K562 (cell line): ENCODE measurements around the gene PRKCG. TPM values are rescaled to one million over a fixed set of nuclear protein-coding genes. Genes with fewer than 3 reads are reported as not detected.

Source experiments
- GTF2A2 ChIP-seq: IDR thresholded peaks from 2 replicates; pipeline ENCODE4 v1.6.1; 2016; ENCODE audit warnings: mild to moderate bottlenecking, missing genetic modification characterization, missing compliant biosample characterization
- MEF2A ChIP-seq: IDR thresholded peaks from 2 replicates; pipeline ENCODE4 v1.6.1; 2011; ENCODE audit warnings: low read depth, mild to moderate bottlenecking, low read length, moderate library complexity; ENCODE audit not compliant: control insufficient read depth
- RBM15 ChIP-seq: fragments of 200-400 bp; formaldehyde crosslinking; IDR thresholded peaks from 2 replicates; pipeline ENCODE4 v1.6.1; 2018; ENCODE audit warnings: mild to moderate bottlenecking, low read length, moderate library complexity; ENCODE audit not compliant: insufficient read depth
- WHSC1 ChIP-seq: IDR thresholded peaks from one replicate; pipeline ENCODE4 v1.6.1; 2012; ENCODE audit warnings: low read length, control low read depth, inconsistent platforms
- ZBTB1 ChIP-seq: sonication (generic); formaldehyde crosslinking; IDR thresholded peaks from 2 replicates; pipeline ENCODE4 v1.8.1; 2023; ENCODE audit warnings: missing genetic modification reagents, low read depth, mild to moderate bottlenecking, borderline replicate concordance
- ZNF140 ChIP-seq: fragments of 250-450 bp; sonication (Bioruptor Pico); IDR thresholded peaks from 2 replicates; pipeline ENCODE4 v1.8.0; 2021; ENCODE audit warnings: moderate library complexity, mild to moderate bottlenecking, inconsistent platforms
- polyA plus RNA-seq, 8 experiments: library from polyadenylated mRNA; depleted of rRNA in 4 of 8; stranded (reverse) in 5 of 8; unstranded in 3 of 8; fragments of >200 nt; fragmentation: Nextera tagmentation in 2 of 8; fragmentation: Illumina TruSeq in 1 of 8; extraction: Ambion mirVana in 2 of 8; extraction: Trizol in 1 of 8; gene quantifications; 2 replicates each; pipeline versions ENCODE4 v1.2.1 to v1.2.3, GENCODE V29; 2011 to 2014; ENCODE audit warnings: inconsistent platforms in 1 of 8, missing spikeins in 1 of 8
- total RNA-seq, 7 experiments: library from RNA; depleted of rRNA in 6 of 7; stranded (reverse); fragments of >200 nt in 6 of 7; fragmentation: Illumina TruSeq in 2 of 7; extraction: Trizol in 2 of 7; gene quantifications; 2 replicates each; pipeline versions ENCODE4 v1.2.1 to v1.2.3, GENCODE V29; 2011 to 2021; ENCODE audit warnings: low replicate concordance in 1 of 7
- TF ChIP-seq, protein P1 (sequence below): fragments of 200-800 bp; sonication (Bioruptor generic); IDR thresholded peaks from 2 replicates; pipeline ENCODE4 v1.6.1; 2016; ENCODE audit warnings: missing genetic modification characterization, missing compliant biosample characterization
- TF ChIP-seq, protein P2 (sequence below), 2 experiments: fragments of 450-650 bp in 1 of 2; IDR thresholded peaks; 2 replicates each; pipeline ENCODE4 v1.6.1; 2011 to 2017; ENCODE audit warnings: low read depth in 2 of 2, antibody characterized with exemption in 1 of 2, borderline replicate concordance in 1 of 2, low read length in 1 of 2, mild to moderate bottlenecking in 1 of 2, mixed read lengths in 1 of 2; ENCODE audit not compliant: control insufficient read depth in 1 of 2
- TF ChIP-seq, protein P3 (sequence below): IDR thresholded peaks from 3 replicates; pipeline ENCODE4 v1.6.1; 2011; ENCODE audit warnings: borderline replicate concordance, mild to moderate bottlenecking, moderate library complexity; ENCODE audit not compliant: insufficient read length; ENCODE audit errors: extremely low read depth
- TF ChIP-seq, protein P4 (sequence below): fragments of 250-450 bp; sonication (Bioruptor Pico); IDR thresholded peaks from 2 replicates; pipeline ENCODE4 v1.8.0; 2022; ENCODE audit warnings: moderate library complexity, mild to moderate bottlenecking, inconsistent platforms

The PRKCG gene
- total and polyA plus RNA-seq, 9 of the 15 experiments (the other 6 are each of a cell fraction or from before 2014, with no cell fraction given): not detected

DNA sequence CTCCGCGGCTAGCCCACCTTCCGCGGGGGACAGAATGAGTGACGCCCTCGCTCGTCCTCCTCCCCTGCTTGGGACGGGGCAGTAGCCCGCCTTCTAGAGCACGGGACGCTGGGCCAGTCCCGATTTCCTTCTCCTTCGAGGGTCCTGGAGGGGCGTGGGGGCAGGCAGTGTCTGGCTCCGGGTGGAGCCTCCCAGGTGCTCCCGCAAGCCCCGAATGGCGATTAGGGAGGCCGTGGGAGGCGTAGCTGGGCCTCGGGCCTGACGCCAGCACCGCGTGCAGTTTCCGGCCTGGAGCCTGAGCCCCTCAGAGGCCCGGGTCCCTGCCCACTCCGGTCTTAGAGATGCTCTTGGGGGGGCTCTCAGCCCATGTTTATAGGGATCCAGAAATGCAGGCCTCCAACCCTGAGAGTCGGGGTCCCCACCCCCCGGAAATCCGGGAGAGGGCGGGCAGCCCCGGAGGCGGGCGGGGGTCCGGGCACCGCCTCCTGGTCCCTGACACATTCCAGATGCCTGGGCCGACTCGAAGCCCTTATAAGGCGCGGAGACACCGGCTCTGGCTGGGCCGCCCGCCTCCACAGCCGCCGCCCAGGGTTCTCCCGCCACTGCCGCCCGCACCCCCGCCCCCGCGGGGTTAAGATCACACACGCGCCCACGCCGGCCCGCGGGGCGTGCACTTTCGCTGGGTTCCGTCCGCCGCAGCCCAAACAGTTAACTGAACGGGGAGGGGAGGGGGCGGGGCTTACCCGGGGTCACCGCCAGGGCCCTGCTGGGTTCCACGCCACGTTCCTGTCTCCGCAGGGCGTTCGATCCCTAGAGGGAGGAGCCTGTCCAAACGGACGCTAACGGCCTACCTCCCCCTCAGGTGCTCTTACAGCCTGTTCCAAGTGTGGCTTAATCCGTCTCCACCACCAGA lies 12.8 kb upstream of the PRKCG start (continued):
- TF ChIP-seq, protein P1, sequence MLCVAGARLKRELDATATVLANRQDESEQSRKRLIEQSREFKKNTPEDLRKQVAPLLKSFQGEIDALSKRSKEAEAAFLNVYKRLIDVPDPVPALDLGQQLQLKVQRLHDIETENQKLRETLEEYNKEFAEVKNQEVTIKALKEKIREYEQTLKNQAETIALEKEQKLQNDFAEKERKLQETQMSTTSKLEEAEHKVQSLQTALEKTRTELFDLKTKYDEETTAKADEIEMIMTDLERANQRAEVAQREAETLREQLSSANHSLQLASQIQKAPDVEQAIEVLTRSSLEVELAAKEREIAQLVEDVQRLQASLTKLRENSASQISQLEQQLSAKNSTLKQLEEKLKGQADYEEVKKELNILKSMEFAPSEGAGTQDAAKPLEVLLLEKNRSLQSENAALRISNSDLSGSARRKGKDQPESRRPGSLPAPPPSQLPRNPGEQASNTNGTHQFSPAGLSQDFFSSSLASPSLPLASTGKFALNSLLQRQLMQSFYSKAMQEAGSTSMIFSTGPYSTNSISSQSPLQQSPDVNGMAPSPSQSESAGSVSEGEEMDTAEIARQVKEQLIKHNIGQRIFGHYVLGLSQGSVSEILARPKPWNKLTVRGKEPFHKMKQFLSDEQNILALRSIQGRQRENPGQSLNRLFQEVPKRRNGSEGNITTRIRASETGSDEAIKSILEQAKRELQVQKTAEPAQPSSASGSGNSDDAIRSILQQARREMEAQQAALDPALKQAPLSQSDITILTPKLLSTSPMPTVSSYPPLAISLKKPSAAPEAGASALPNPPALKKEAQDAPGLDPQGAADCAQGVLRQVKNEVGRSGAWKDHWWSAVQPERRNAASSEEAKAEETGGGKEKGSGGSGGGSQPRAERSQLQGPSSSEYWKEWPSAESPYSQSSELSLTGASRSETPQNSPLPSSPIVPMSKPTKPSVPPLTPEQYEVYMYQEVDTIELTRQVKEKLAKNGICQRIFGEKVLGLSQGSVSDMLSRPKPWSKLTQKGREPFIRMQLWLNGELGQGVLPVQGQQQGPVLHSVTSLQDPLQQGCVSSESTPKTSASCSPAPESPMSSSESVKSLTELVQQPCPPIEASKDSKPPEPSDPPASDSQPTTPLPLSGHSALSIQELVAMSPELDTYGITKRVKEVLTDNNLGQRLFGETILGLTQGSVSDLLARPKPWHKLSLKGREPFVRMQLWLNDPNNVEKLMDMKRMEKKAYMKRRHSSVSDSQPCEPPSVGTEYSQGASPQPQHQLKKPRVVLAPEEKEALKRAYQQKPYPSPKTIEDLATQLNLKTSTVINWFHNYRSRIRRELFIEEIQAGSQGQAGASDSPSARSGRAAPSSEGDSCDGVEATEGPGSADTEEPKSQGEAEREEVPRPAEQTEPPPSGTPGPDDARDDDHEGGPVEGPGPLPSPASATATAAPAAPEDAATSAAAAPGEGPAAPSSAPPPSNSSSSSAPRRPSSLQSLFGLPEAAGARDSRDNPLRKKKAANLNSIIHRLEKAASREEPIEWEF (CRISPR knock-in tag): no peak
- TF ChIP-seq, protein P2, sequence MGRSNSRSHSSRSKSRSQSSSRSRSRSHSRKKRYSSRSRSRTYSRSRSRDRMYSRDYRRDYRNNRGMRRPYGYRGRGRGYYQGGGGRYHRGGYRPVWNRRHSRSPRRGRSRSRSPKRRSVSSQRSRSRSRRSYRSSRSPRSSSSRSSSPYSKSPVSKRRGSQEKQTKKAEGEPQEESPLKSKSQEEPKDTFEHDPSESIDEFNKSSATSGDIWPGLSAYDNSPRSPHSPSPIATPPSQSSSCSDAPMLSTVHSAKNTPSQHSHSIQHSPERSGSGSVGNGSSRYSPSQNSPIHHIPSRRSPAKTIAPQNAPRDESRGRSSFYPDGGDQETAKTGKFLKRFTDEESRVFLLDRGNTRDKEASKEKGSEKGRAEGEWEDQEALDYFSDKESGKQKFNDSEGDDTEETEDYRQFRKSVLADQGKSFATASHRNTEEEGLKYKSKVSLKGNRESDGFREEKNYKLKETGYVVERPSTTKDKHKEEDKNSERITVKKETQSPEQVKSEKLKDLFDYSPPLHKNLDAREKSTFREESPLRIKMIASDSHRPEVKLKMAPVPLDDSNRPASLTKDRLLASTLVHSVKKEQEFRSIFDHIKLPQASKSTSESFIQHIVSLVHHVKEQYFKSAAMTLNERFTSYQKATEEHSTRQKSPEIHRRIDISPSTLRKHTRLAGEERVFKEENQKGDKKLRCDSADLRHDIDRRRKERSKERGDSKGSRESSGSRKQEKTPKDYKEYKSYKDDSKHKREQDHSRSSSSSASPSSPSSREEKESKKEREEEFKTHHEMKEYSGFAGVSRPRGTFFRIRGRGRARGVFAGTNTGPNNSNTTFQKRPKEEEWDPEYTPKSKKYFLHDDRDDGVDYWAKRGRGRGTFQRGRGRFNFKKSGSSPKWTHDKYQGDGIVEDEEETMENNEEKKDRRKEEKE (IDR thresholded peaks at IDR 0.05; ENCODE audit: borderline replicate concordance in 1 of 2, control insufficient read depth in 1 of 2, low read depth in 2 of 2, low read length in 1 of 2): no peak
- TF ChIP-seq, protein P3, sequence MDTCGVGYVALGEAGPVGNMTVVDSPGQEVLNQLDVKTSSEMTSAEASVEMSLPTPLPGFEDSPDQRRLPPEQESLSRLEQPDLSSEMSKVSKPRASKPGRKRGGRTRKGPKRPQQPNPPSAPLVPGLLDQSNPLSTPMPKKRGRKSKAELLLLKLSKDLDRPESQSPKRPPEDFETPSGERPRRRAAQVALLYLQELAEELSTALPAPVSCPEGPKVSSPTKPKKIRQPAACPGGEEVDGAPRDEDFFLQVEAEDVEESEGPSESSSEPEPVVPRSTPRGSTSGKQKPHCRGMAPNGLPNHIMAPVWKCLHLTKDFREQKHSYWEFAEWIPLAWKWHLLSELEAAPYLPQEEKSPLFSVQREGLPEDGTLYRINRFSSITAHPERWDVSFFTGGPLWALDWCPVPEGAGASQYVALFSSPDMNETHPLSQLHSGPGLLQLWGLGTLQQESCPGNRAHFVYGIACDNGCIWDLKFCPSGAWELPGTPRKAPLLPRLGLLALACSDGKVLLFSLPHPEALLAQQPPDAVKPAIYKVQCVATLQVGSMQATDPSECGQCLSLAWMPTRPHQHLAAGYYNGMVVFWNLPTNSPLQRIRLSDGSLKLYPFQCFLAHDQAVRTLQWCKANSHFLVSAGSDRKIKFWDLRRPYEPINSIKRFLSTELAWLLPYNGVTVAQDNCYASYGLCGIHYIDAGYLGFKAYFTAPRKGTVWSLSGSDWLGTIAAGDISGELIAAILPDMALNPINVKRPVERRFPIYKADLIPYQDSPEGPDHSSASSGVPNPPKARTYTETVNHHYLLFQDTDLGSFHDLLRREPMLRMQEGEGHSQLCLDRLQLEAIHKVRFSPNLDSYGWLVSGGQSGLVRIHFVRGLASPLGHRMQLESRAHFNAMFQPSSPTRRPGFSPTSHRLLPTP: no peak
- TF ChIP-seq GTF2A2 (no peak), RBM15 (no peak), MEF2A (no peak), WHSC1 (no peak), ZBTB1 (no peak; the same call in 1 of the 2 replicates), ZNF140 (CRISPR knock-in tag) (no peak)
- TF ChIP-seq, protein P4, sequence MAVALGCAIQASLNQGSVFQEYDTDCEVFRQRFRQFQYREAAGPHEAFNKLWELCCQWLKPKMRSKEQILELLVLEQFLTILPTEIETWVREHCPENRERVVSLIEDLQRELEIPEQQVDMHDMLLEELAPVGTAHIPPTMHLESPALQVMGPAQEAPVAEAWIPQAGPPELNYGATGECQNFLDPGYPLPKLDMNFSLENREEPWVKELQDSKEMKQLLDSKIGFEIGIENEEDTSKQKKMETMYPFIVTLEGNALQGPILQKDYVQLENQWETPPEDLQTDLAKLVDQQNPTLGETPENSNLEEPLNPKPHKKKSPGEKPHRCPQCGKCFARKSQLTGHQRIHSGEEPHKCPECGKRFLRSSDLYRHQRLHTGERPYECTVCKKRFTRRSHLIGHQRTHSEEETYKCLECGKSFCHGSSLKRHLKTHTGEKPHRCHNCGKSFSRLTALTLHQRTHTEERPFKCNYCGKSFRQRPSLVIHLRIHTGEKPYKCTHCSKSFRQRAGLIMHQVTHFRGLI: no peak
